AG04449 (cell line): ENCODE measurements around the gene PDE9A.

Experiments
- CTCF ChIA-PET: fragments of 350-600 bp; formaldehyde crosslinking; extraction: SDS; loops from one replicate; lab custom pipeline; 2021; ENCODE audit warnings: antibody characterized with exemption; lab: Yijun Ruan, JAX
- POLR2A ChIA-PET: fragments of 400-600, 350-600 bp; formaldehyde crosslinking; extraction: SDS; loops from one replicate; lab custom pipeline; 2020; ENCODE audit warnings: antibody characterized with exemption, inconsistent platforms; lab: Yijun Ruan, JAX
- DNase-seq: peaks from one replicate; pipeline ENCODE4 v3.0.0-alpha.2; 2010; ENCODE audit warnings: low read depth, low spot score
- H3K4me3 ChIP-seq: 2 replicates; pipeline ENCODE4 v1.5.1; 2011; ENCODE audit warnings: low read depth, mild to moderate bottlenecking, control low read depth, low read length
- CTCF ChIP-seq: IDR thresholded peaks from one replicate; pipeline ENCODE4 v1.5.1; 2011; ENCODE audit warnings: mild to moderate bottlenecking, moderate library complexity, low read length, control low read depth, inconsistent platforms; ENCODE audit not compliant: insufficient read depth; ENCODE audit errors: missing control alignments

The PDE9A gene

GRCh38 chr21:42638266-42638863 lies 15.1 kb upstream of the PDE9A start:
- ChIA-PET CTCF (no interaction called here), POLR2A (no interaction called here)
- no peak for DNase-seq
- TF ChIP-seq CTCF: no peak
- H3K4me3 ChIP-seq: no peak overlapping the region

GRCh38 chr21:42639646-42640152 lies 13.7 kb upstream of the PDE9A start:
- H3K4me3 ChIP-seq: no peak overlapping the region
- ChIA-PET POLR2A (no interaction called here), CTCF (no interaction called here)
- no peak for TF ChIP-seq CTCF
- DNase-seq: no peak

- ChIA-PET POLR2A (no interaction called here), CTCF (no interaction called here)
- TF ChIP-seq CTCF: no peak
- DNase-seq: no peak
- no peak overlapping the region for H3K4me3 ChIP-seq
Observed at GRCh38 chr21:42640486-42640885, 12.9 kb upstream of the PDE9A start.

- H3K4me3 ChIP-seq: no peak overlapping the region
- ChIA-PET CTCF (no interaction called here), POLR2A (no interaction called here)
- TF ChIP-seq CTCF: no peak
- no peak for DNase-seq
Observed at GRCh38 chr21:42641311-42642218, 11.9 kb upstream of the PDE9A start.

- H3K4me3 ChIP-seq: no peak overlapping the region
- no peak for DNase-seq
- ChIA-PET CTCF (no interaction called here), POLR2A (no interaction called here)
- TF ChIP-seq CTCF: no peak
Observed at GRCh38 chr21:42642219-42642745, 11.1 kb upstream of the PDE9A start.
